ENCODE results near the gene NCKAP5.

NCKAP5 gene

DNA sequence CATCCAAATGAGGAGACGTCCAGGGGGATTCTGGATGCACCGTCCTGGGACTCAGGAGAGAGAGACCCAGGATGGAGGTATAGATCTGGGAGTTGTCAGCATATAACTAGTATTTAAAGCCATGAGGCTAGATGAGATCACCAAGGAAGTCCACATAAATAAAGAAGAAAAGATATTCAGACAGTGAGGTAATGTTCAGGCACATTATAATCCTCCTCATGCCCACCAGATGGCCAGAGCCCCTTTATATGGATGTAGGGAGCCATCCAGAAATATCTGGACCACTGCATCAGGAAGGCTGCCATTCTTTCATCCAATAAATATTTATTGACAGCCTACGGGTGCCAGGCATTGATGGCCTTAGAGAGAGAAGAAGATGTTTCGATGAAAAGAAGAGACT lies 21.2 kb upstream of the NCKAP5 start:
- no peak overlapping the region for H3K4me3 Mint-ChIP-seq

GRCh38 chr2:133588144-133588543 lies 19.9 kb upstream of the NCKAP5 start:
- Mint-ChIP-seq H3K4me1 (no peaks in the 10 kb centered on the region), H3K9me3 (no peaks in the 10 kb centered on the region), H3K27ac (no peak overlapping the region), H3K4me3 (no peak overlapping the region), H3K27me3 (peaks cover 2% of the 10 kb centered on the region), H3K36me3 (ENCODE audit: low read depth) (no peaks in the 10 kb centered on the region)
- no peak for ATAC-seq
- DNase-seq: no peak

More for the DNA sequence above, 21.2 kb upstream of the NCKAP5 start:
- H3K4me1 Mint-ChIP-seq: no peaks in the 10 kb centered on the region
- peaks cover 2% of the 10 kb centered on the region for H3K27me3 Mint-ChIP-seq
- no peak overlapping the region for H3K27ac Mint-ChIP-seq
- no peaks in the 10 kb centered on the region for H3K9me3 Mint-ChIP-seq
- H3K36me3 Mint-ChIP-seq (ENCODE audit: low read depth): no peaks in the 10 kb centered on the region
- DNase-seq (no peak), ATAC-seq (no peak)

DNA sequence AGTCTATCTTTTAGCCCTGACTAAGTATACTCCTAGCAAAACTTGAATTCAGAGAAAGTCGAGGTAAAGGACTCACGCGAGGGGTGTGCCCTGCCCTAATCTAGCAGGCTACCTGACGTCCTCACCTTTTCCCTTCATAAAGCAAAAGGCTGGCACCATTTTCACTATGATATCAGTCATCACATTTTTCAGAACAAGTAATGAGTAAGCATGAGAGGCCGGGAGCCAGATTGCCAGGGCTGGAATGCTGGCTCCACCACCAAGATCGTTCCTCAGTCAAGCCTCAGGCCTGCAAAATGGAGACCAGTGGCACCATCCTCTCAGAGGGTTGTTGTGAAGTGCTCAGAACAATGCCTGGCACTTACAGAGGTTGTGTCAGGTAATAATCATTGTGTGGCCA lies 18.7 kb upstream of the NCKAP5 start:
- no peaks in the 10 kb centered on the region for H3K4me1 Mint-ChIP-seq
- no peaks in the 10 kb centered on the region for H3K9me3 Mint-ChIP-seq
- H3K4me3 Mint-ChIP-seq: no peak overlapping the region
- DNase-seq (no peak), ATAC-seq (no peak)
- no peaks in the 10 kb centered on the region for H3K36me3 Mint-ChIP-seq (ENCODE audit: low read depth)
- H3K27ac Mint-ChIP-seq: no peak overlapping the region
- peaks cover 2% of the 10 kb centered on the region for H3K27me3 Mint-ChIP-seq

DNA sequence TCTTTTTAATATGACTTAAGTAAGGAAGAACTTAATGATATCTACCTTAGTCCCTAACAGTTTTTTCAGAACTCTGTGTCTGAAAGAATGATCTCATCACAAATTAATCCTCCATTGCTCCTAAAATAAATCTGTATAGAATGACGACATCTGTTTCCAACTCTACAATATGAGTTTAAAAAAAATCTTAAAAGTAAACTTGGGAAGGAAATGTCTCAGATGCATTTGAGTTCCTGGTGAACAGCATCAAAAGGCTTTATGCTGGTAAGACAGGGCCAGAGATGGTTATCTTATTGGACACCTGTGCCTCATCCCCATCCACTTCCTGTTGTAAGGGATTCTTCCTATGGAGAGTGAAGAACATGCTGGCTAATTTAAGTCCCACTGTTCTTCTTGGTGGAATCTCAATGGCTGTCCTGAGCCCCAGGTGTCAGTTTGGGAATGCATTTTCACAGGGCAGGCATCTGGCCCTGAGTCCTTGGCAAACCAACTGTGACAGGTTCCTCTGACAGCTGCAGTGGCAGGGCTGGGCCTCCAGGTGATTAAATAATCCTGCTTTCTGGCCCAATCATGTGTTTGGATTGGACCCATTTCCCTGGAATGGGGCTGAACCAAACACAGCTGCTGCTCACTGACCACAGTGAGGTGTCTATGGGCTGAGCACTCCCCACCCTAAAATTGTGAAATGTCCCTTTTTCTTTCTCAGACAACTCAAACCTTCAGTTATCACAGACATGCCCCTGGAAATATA lies 12.9 kb upstream of the NCKAP5 start:
- Mint-ChIP-seq H3K36me3 (ENCODE audit: low read depth) (no peaks in the 10 kb centered on the region), H3K27me3 (peaks cover 2% of the 10 kb centered on the region), H3K9me3 (no peaks in the 10 kb centered on the region), H3K27ac (no peak overlapping the region), H3K4me3 (no peak overlapping the region), H3K4me1 (no peaks in the 10 kb centered on the region)
- ATAC-seq (no peak), DNase-seq (no peak)

- no peak for DNase-seq
- Mint-ChIP-seq H3K27ac (no peak overlapping the region), H3K4me1 (no peaks in the 10 kb centered on the region), H3K36me3 (ENCODE audit: low read depth) (no peaks in the 10 kb centered on the region), H3K4me3 (no peak overlapping the region), H3K27me3 (no peaks in the 10 kb centered on the region), H3K9me3 (no peaks in the 10 kb centered on the region)
- ATAC-seq: no peak
Measured at GRCh38 chr2:133579274-133579673, 11.0 kb upstream of the NCKAP5 start.

GRCh38 chr2:133576714-133577113 lies 8.5 kb upstream of the NCKAP5 start:
- no peaks in the 10 kb centered on the region for H3K9me3 Mint-ChIP-seq

DNA sequence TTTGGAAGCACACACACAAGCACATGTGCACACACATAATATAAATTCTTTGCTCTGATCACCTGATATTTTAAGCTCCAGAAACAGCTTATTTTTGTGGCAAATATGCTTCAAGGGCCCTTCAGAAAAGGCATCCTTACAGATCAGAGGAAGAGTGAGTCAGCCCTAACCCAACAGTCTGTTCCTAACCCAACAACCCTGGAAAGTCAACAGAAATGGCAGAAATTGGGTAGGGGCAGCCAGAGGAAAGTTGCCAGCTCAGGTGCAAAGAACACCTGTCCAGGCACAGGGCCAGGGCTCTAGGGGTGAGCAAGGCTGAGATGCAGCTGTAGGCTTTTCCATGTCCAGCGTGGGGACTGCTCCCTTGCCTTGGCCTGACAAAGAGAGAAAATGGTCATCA lies 6.4 kb upstream of the NCKAP5 start:
- ATAC-seq (no peak), DNase-seq (no peak)
- H3K27me3 Mint-ChIP-seq: no peaks in the 10 kb centered on the region
- no peaks in the 10 kb centered on the region for H3K36me3 Mint-ChIP-seq (ENCODE audit: low read depth)
- no peaks in the 10 kb centered on the region for H3K4me1 Mint-ChIP-seq
- H3K9me3 Mint-ChIP-seq: no peaks in the 10 kb centered on the region
- no peak overlapping the region for H3K4me3 Mint-ChIP-seq
- no peak overlapping the region for H3K27ac Mint-ChIP-seq

More at GRCh38 chr2:133576714-133577113, 8.5 kb upstream of the NCKAP5 start:
- Mint-ChIP-seq H3K27ac (no peak overlapping the region), H3K4me1 (no peaks in the 10 kb centered on the region), H3K4me3 (no peak overlapping the region), H3K36me3 (ENCODE audit: low read depth) (no peaks in the 10 kb centered on the region), H3K27me3 (no peaks in the 10 kb centered on the region)
- ATAC-seq: no peak
- DNase-seq: no peak

DNA sequence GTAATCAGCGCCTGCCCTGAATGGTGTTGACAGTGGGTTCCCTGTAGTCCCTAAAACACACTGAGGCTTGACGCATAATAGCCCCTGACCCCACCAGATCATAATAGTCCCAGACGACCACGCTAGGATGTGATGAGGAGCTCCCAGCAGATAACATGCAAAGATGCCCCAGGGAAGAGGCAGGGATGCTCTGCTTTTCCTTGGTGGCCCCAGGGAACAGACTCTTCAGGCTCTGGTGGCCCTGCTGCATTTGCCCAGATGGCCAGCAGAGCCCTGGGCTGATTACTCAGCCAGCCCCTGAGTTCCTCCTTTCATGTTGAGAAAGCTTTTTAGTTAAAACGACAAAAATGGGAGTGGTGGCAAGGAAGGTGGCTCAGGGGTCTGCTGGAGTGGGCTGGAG lies 5.9 kb upstream of the NCKAP5 start:
- Mint-ChIP-seq H3K9me3 (no peaks in the 10 kb centered on the region), H3K27ac (no peak overlapping the region), H3K4me1 (no peaks in the 10 kb centered on the region), H3K36me3 (ENCODE audit: low read depth) (no peaks in the 10 kb centered on the region), H3K4me3 (no peak overlapping the region), H3K27me3 (peaks cover 2% of the 10 kb centered on the region)
- ATAC-seq (no peak), DNase-seq (no peak)

DNA sequence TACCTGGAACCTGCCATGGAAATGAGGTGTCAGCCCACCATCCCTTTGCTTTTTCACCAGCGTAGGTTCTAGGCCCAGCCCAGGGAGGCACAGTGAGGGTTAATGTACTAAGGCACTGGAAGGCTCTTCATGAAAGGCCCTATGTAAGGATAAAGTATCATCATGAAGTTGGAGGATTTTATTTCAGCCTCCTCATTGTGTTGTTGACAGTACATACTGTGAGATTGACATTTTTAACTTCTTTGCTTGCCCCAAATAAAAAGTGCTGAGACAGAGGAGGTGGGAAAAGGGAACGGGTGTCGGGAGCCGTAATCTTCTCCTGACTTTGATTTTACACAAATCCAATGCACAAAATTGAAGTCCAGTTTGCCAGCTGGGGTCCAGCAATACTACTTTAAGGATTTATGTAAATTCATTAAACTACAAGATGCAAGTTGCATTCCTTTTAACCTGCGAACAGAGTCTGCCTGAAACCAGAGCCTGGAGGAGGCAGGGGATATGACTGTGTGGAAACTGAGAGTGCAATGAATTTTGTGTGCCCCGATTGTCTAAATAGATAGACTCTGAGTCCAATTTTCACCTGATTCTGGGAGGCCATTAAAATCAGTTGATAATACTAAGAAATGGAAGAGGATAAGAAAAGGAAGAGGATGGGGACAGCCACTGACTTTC lies 5.4 kb upstream of the NCKAP5 start:
- DNase-seq (no peak), ATAC-seq (no peak)
- H3K36me3 Mint-ChIP-seq (ENCODE audit: low read depth): no peaks in the 10 kb centered on the region
- no peak overlapping the region for H3K4me3 Mint-ChIP-seq
- no peaks in the 10 kb centered on the region for H3K4me1 Mint-ChIP-seq
- no peaks in the 10 kb centered on the region for H3K9me3 Mint-ChIP-seq
- H3K27me3 Mint-ChIP-seq: peaks cover 5% of the 10 kb centered on the region
- no peak overlapping the region for H3K27ac Mint-ChIP-seq

GRCh38 chr2:133571249-133571648 lies 3.0 kb upstream of the NCKAP5 start:
- Mint-ChIP-seq H3K9me3 (no peaks in the 10 kb centered on the region), H3K4me1 (no peaks in the 10 kb centered on the region), H3K4me3 (no peak overlapping the region), H3K27ac (no peak overlapping the region), H3K36me3 (ENCODE audit: low read depth) (no peaks in the 10 kb centered on the region), H3K27me3 (peaks cover 14% of the 10 kb centered on the region)
- DNase-seq (no peak), ATAC-seq (no peak)

DNA sequence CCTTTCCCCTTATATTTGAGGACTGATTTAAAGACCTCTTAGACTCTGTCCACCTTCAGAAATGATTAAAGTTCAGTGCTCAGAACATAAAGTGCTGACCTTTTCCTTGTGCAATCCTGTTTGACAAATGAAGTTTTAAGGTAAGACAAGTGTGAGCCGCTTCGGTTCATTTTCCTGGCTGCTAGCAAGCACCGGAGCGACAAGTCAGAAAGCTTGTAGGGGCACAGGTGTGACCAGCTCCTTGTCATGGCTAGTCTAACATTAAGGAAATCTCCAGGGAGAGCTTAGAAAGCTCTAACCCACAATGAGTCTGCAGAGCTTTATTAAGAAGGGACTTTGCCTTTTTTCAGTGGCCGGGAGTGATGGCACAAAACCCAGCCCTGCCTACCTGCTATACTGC lies 2.3 kb upstream of the NCKAP5 start:
- Mint-ChIP-seq H3K9me3 (no peaks in the 10 kb centered on the region), H3K36me3 (ENCODE audit: low read depth) (no peaks in the 10 kb centered on the region), H3K27ac (no peak overlapping the region), H3K27me3 (peaks cover 14% of the 10 kb centered on the region), H3K4me1 (no peaks in the 10 kb centered on the region), H3K4me3 (no peak overlapping the region)
- ATAC-seq (no peak), DNase-seq (no peak)

GRCh38 chr2:133569286-133569830 lies 1.1 kb upstream of the NCKAP5 start:
- Mint-ChIP-seq H3K27ac (no peak overlapping the region), H3K4me1 (no peaks in the 10 kb centered on the region), H3K36me3 (ENCODE audit: low read depth) (no peaks in the 10 kb centered on the region), H3K4me3 (no peak overlapping the region), H3K27me3 (peaks cover 14% of the 10 kb centered on the region), H3K9me3 (no peaks in the 10 kb centered on the region)
- ATAC-seq: no peak
- no peak for DNase-seq

- Mint-ChIP-seq H3K27ac (no peak overlapping the region), H3K9me3 (no peaks in the 10 kb centered on the region), H3K27me3 (peaks cover 14% of the 10 kb centered on the region), H3K36me3 (ENCODE audit: low read depth) (no peaks in the 10 kb centered on the region), H3K4me3 (no peak overlapping the region), H3K4me1 (no peaks in the 10 kb centered on the region)
- ATAC-seq (no peak), DNase-seq (no peak)
Measured at GRCh38 chr2:133568598-133568997, 335 bp upstream of the NCKAP5 start.

DNA sequence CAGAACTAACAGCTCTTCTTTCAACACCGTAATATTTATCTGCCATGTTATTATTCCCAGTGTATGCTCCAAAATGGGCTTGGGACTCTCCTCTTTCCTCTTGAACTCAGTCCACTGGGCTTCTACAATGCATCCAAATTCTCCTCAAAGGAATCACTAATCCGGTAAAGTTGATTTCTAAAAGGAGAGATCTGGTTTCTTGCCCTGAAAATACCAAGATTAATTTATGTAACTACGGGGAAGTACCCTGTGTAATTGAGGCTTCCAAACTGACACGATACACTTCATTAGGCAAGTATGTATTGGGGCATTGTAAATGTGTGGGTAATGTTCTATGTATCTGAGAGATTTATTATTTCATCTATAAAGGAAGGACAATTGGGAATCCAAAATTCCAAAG lies 5.7 kb downstream of the NCKAP5 start:
- ATAC-seq: no peak
- no peaks in the 10 kb centered on the region for H3K4me1 Mint-ChIP-seq
- H3K36me3 Mint-ChIP-seq (ENCODE audit: low read depth): no peaks in the 10 kb centered on the region
- DNase-seq: no peak
- H3K9me3 Mint-ChIP-seq: no peaks in the 10 kb centered on the region
- peaks cover 1% of the 10 kb centered on the region for H3K27me3 Mint-ChIP-seq
- H3K27ac Mint-ChIP-seq: no peak overlapping the region
- no peak overlapping the region for H3K4me3 Mint-ChIP-seq

GRCh38 chr2:133561045-133561852 lies 7.0 kb downstream of the NCKAP5 start:
- ATAC-seq (no peak), DNase-seq (no peak)
- no peaks in the 10 kb centered on the region for H3K9me3 Mint-ChIP-seq
- no peaks in the 10 kb centered on the region for H3K36me3 Mint-ChIP-seq (ENCODE audit: low read depth)
- no peaks in the 10 kb centered on the region for H3K4me1 Mint-ChIP-seq
- H3K27ac Mint-ChIP-seq: no peak overlapping the region
- H3K4me3 Mint-ChIP-seq: no peak overlapping the region
- H3K27me3 Mint-ChIP-seq: no peaks in the 10 kb centered on the region

Measured in activated naive CD8-positive, alpha-beta T cell treated with anti-CD3 and anti-CD28 coated beads, Interleukin-2, amount 50 U/mL, for 24 hours (primary cell).